Fibroblast of villous mesenchyme (primary cell): ENCODE data around the gene CASKIN1. TPM values are rescaled to one million over a fixed set of nuclear protein-coding genes. Genes with fewer than 3 reads are reported as not detected.
A peak's percentile ranks its signal among the peaks of the same experiment; 100 is the strongest.
"Not testable (repeated sequence)": the region's sequence is repeated elsewhere in the genome, so short reads cannot be mapped to it uniquely, and the experiment has no call there.

Experiments used
- DNase-seq: peaks from one replicate; pipeline ENCODE4 v3.0.0-alpha.2; 2010; ENCODE audit warnings: low read depth
- H3K4me3 ChIP-seq: 2 replicates; pipeline ENCODE4 v1.5.1; 2011; ENCODE audit warnings: low read depth, mild to moderate bottlenecking, low read length
- small RNA-seq: library from RNA; depleted of rRNA; stranded (forward); fragments of <200 nt; gene quantifications from one replicate; pipeline ENCODE3, GENCODE V24; 2012
- total RNA-seq: library from RNA; depleted of rRNA; stranded (reverse); fragments of >200 nt; gene quantifications from 2 replicates; pipeline ENCODE4 v1.2.3, GENCODE V29; 2012

Gene CASKIN1
- total RNA-seq, 1 donor: 0.86 TPM

- DNase-seq: peak; percentile 72
- H3K4me3 ChIP-seq: not testable (repeated sequence)
Observed at GRCh38 chr16:2127630-2128280, 68.7 kb downstream of the CASKIN1 start.

Small RNAs within 50 kb of the gene (small RNA-seq; reads per million reads assigned to genes)
- gene MIR3180-5 (not detected), gene MIR4516 (not detected), gene RF00019 (not detected), gene SNORD60 (not detected)

Other genes with a start within 250 kb of the CASKIN1 start
- not detected in 2 replicates for gene RPL3L, start 241.9 kb downstream of the CASKIN1 start, total RNA-seq
- 87.2 and 156 TPM in 2 replicates for gene NDUFB10, start 237.1 kb downstream of the CASKIN1 start, total RNA-seq
- gene RPS2, start 231.8 kb downstream of the CASKIN1 start, total RNA-seq: 1,294 and 1,994 TPM in 2 replicates
- not detected in 2 replicates for gene RNF151, start 229.7 kb downstream of the CASKIN1 start, total RNA-seq
- gene TBL3, start 224.6 kb downstream of the CASKIN1 start, total RNA-seq: 28.5 and 39.0 TPM in 2 replicates
- 0.43 TPM in 1 of 2 replicates, not detected in the other for gene NOXO1, start 215.1 kb downstream of the CASKIN1 start, total RNA-seq
- gene GFER, start 212.4 kb downstream of the CASKIN1 start, total RNA-seq: 9.5 and 13.9 TPM in 2 replicates
- gene SYNGR3, start 206.6 kb downstream of the CASKIN1 start, total RNA-seq: 1.6 and 2.6 TPM in 2 replicates
- gene ZNF598, start 186.8 kb downstream of the CASKIN1 start, total RNA-seq: 23.5 and 27.6 TPM in 2 replicates
- gene NPW, start 176.8 kb downstream of the CASKIN1 start, total RNA-seq: 0.32 and 1.3 TPM in 2 replicates
- gene NHERF2, start 169.7 kb downstream of the CASKIN1 start, total RNA-seq: 52.7 and 59.3 TPM in 2 replicates
- gene NTHL1, start 148.8 kb downstream of the CASKIN1 start, total RNA-seq: 25.5 and 31.9 TPM in 2 replicates
- 62.6 and 69.9 TPM in 2 replicates for gene TSC2, start 148.6 kb downstream of the CASKIN1 start, total RNA-seq
- 139 and 191 TPM in 2 replicates for gene PKD1, start 60.7 kb downstream of the CASKIN1 start, total RNA-seq
- 0.97 and 1.3 TPM in 2 replicates for gene RAB26, start 48.0 kb downstream of the CASKIN1 start, total RNA-seq
- gene TRAF7, start 40.8 kb downstream of the CASKIN1 start, total RNA-seq: 52.2 and 62.6 TPM in 2 replicates
- gene MLST8, start 8.8 kb upstream of the CASKIN1 start, total RNA-seq: 18.4 and 24.2 TPM in 2 replicates
- gene BRICD5, start 14.3 kb upstream of the CASKIN1 start, total RNA-seq: 1.6 and 1.7 TPM in 2 replicates
- gene PGP, start 18.2 kb upstream of the CASKIN1 start, total RNA-seq: 20.3 TPM in 2 replicates
- gene E4F1, start 27.0 kb upstream of the CASKIN1 start, total RNA-seq: 25.9 and 32.5 TPM in 2 replicates
- 0.64 and 0.86 TPM in 2 replicates for gene DNASE1L2, start 39.8 kb upstream of the CASKIN1 start, total RNA-seq
- gene ECI1, start 55.0 kb upstream of the CASKIN1 start, total RNA-seq: 40.2 and 50.9 TPM in 2 replicates
- gene RNPS1, start 71.5 kb upstream of the CASKIN1 start, total RNA-seq: 85.7 and 95.0 TPM in 2 replicates
- 0.43 and 0.97 TPM in 2 replicates for gene ABCA3, start 144.1 kb upstream of the CASKIN1 start, total RNA-seq
- 17.7 and 26.8 TPM in 2 replicates for gene CCNF, start 232.8 kb upstream of the CASKIN1 start, total RNA-seq